GM15510 (cell line): ENCODE results near the gene ZNF821.

Experiments
- POLR2A ChIP-seq: IDR thresholded peaks from 3 replicates; pipeline ENCODE4 v1.6.1; 2011; ENCODE audit warnings: borderline replicate concordance; ENCODE audit not compliant: insufficient read length; ENCODE audit errors: extremely low read depth

ZNF821 gene

GRCh38 chr16:71883849-71884638 is at the start of gene ZNF821:
Gene ZNF821, minus strand, starts transcription at chr16:71884182. Its CDS starts 4,236 bp downstream, at chr16:71879946.
- peak; percentile 46 for TF ChIP-seq POLR2A

GRCh38 chr16:71933017-71933416 is 49.0 kb upstream of the ZNF821 start:
- TF ChIP-seq POLR2A = no peak

- no peak for TF ChIP-seq POLR2A
Observed at GRCh38 chr16:71931599-71931998, 47.6 kb upstream of the ZNF821 start.

- TF ChIP-seq POLR2A = no peak
Observed at GRCh38 chr16:71931001-71931400, 47.0 kb upstream of the ZNF821 start.

GRCh38 chr16:71930013-71930563 is 46.1 kb upstream of the ZNF821 start:
- TF ChIP-seq POLR2A = no peak

- TF ChIP-seq POLR2A = no peak
Observed at GRCh38 chr16:71929048-71929447, 45.1 kb upstream of the ZNF821 start.

GRCh38 chr16:71927787-71928186 is 43.8 kb upstream of the ZNF821 start:
- no peak for TF ChIP-seq POLR2A

- no peak for TF ChIP-seq POLR2A
Observed at GRCh38 chr16:71927383-71927782, 43.4 kb upstream of the ZNF821 start.

GRCh38 chr16:71924710-71925109 is 40.7 kb upstream of the ZNF821 start:
- no peak for TF ChIP-seq POLR2A

GRCh38 chr16:71923941-71924690 is 40.1 kb upstream of the ZNF821 start:
- TF ChIP-seq POLR2A = no peak

GRCh38 chr16:71920658-71921057 is 36.7 kb upstream of the ZNF821 start:
- no peak for TF ChIP-seq POLR2A

- no peak for TF ChIP-seq POLR2A
Observed at GRCh38 chr16:71919035-71919434, 35.1 kb upstream of the ZNF821 start.

GRCh38 chr16:71917900-71918299 is 33.9 kb upstream of the ZNF821 start:
- no peak for TF ChIP-seq POLR2A

GRCh38 chr16:71916397-71916920 is 32.5 kb upstream of the ZNF821 start:
- TF ChIP-seq POLR2A = no peak

GRCh38 chr16:71915350-71915749 is 31.4 kb upstream of the ZNF821 start:
- TF ChIP-seq POLR2A = no peak
